Heart left ventricle (tissue), 16 donors: Measurements from ENCODE around the gene TTLL7. TPM values are rescaled to one million over a fixed set of nuclear protein-coding genes. Genes with fewer than 3 reads are reported as not detected.

Experiments
- ATAC-seq, 4 donors: fragments of 200-7000 bp; cut with Tn5 transposase; one replicate each; pipeline ENCODE4 v1.9.1; 2020 to 2022; ENCODE audit warnings: moderate library complexity in 4 of 4, mild to moderate bottlenecking in 3 of 4, moderate number of reproducible peaks in 1 of 4
- DNase-seq, 5 donors: peaks; one replicate each; pipeline ENCODE4 v3.0.0-alpha.2; 2020
- H3K27ac ChIP-seq, 12 donors: fragments of 200-600 bp; sonication (generic) in 4 of 12; one replicate each; pipeline versions ENCODE4 v1.5.0 to v1.8.0; 2016 to 2022; ENCODE audit warnings: mild to moderate bottlenecking in 2 of 12
- H3K27me3 ChIP-seq, 9 donors: fragments of 200-600 bp; sonication (generic) in 2 of 9; one replicate each; pipeline versions ENCODE4 v1.5.1 to v1.8.0; 2016 to 2022; ENCODE audit warnings: mild to moderate bottlenecking in 3 of 9
- H3K36me3 ChIP-seq, 9 donors: fragments of 200-600 bp; sonication (generic) in 2 of 9; one replicate each; pipeline versions ENCODE4 v1.5.0 to v1.8.0; 2018 to 2022; ENCODE audit warnings: mild to moderate bottlenecking in 2 of 9
- H3K4me1 ChIP-seq, 12 donors: fragments of 200-600 bp; sonication (generic) in 4 of 12; one replicate each; pipeline versions ENCODE4 v1.5.0 to v1.8.0; 2016 to 2022; ENCODE audit warnings: mild to moderate bottlenecking in 3 of 12
- H3K4me3 ChIP-seq, 12 donors: fragments of 200-600 bp; sonication (generic) in 4 of 12; one replicate each; pipeline versions ENCODE4 v1.5.0 to v1.8.0; 2017 to 2022; ENCODE audit warnings: mild to moderate bottlenecking in 9 of 12, moderate library complexity in 4 of 12
- H3K9me3 ChIP-seq, 12 donors: fragments of 200-600 bp; sonication (generic) in 4 of 12; one replicate each; pipeline versions ENCODE4 v1.5.0 to v1.8.0; 2016 to 2022; ENCODE audit warnings: mild to moderate bottlenecking in 1 of 12
- POLR2A ChIP-seq, 2 donors: fragments of 450-650 bp; IDR thresholded peaks; one replicate each; pipeline ENCODE4 v1.6.1; 2017; ENCODE audit warnings: antibody characterized with exemption in 2 of 2, mild to moderate bottlenecking in 2 of 2, moderate library complexity in 2 of 2
- WGBS, 4 donors: extraction: QIAGEN DNeasy Blood & Tissue Kit in 2 of 4; methylation state at CpG; one replicate each; pipeline versions ENCODE4 v1.1.5 to v1.1.7; 2013 to 2018; 5-methylcytosine and 5-hydroxymethylcytosine counted together
- intact Hi-C, 10 donors: fragments of 100-400 bp; cut with DNase I; formaldehyde crosslinking; loops; one replicate each; pipeline versions ENCODE4 v1.11.1 to v1.14.2; 2022
- polyA plus RNA-seq, 2 donors: library from polyadenylated mRNA; stranded (reverse); fragments of 200-250 nt; gene quantifications; one replicate each; pipeline ENCODE4 v1.2.3, GENCODE V29; 2013
- total RNA-seq, 9 donors: library from RNA; depleted of rRNA in 2 of 9; stranded (reverse); fragments of >200 nt in 2 of 9; fragmentation: NEBNext Ultra II Directional in 3 of 9; extraction: Animal tissue kit (Norgen Biotek cat#: 25700) in 3 of 9; gene quantifications; one replicate each; pipeline versions ENCODE4 v1.1.0 to v1.2.4, GENCODE V29; 2016 to 2023
- TF ChIP-seq, protein P1 (sequence below), 12 donors: fragments of 200-600 bp; sonication (generic) in 4 of 12; IDR thresholded peaks; one replicate each; pipeline versions ENCODE4 v1.5.0 to v1.8.0; 2018 to 2022; ENCODE audit warnings: antibody characterized with exemption in 12 of 12, mild to moderate bottlenecking in 5 of 12
- donor health status: ischemic (EF 13 %, LVEDD 7.1; RV severe dilation, severe dysfunction).
- donor health status: healthy with polysubstance abuse.
- donor health status: DM: no; HTN: yes; CAD: no.
- donor health status: DM: no; HTN: no; CAD: no.
- donor health status: ischemic (EF 25% LVEDD 6.9; RV normal size, moderate dysfunction).
- donor health status: ischemic (EF 25% LVEDD 5.7; RV mildly dilated, moderate dysfunction).
- donor health status: healthy.
- donor health status: DM: yes; HTN: yes; CAD: no.
- donor health status: ischemic (EF 35%, LVEDD 5.7; RV mildly dilated, moderate dysfunction).
- donor health status: nonischemic (EF 11% LVEDD 7.7; RV severe dilation, severe dysfunction).
- donor health status: DM: yes; HTN: yes; CAD: no.
- donor health status: PGD.
- donor health status: ischemic (EF 29% LVEDD 5.4; RV normal size, mild dysfunction).
- donor health status: nonischemic (EF 23%, LVEDD 6.1; RV moderate dilation, normal function).

Gene TTLL7
- total and polyA plus RNA-seq, 11 donors: 0.87 to 12.8 (median 3.2) TPM

DNA sequence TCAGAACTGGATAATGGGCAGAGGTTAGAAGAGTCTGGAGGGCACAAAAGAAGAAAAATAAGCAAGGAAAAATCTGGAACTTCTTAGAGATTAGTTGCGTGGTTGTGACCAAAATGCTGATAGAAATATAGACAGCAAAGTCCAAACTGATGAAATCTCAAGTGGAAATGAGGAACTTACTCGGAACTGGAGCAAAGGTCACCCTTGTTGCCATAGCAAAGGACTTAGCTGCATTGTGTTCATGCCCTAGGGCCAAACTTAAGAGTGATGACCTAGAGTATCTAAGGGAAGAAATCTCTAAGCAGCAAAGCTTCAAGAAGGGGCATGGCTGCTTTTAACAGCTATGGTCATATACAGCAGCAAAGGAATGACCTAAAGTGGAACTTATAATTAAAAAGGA lies 180.0 kb downstream of the TTLL7 start:
- Histone ChIP-seq H3K4me1 (peaks cover 0 to 7% (median 0%) of the 10 kb centered on the region in 12 donors), H3K27ac (peak overlapping the region in 1 of 12 donors; percentile 15), H3K4me3 (no peak overlapping the region), H3K27me3 (no peaks in the 10 kb centered on the region), H3K9me3 (peaks cover 0 to 10% (median 0%) of the 10 kb centered on the region in 12 donors), H3K36me3 (no peaks in the 10 kb centered on the region)
- DNase-seq (no peak), ATAC-seq (peak in 1 of 4 donors; percentile 18)
- 78 to 87% (median 87%) methylated on average over 2 of the region's 2 CpGs for WGBS, 4 donors
- intact Hi-C loops: no loop called here
- no peak for TF ChIP-seq POLR2A (IDR thresholded peaks at IDR 0.05)
- TF ChIP-seq, protein P1, sequence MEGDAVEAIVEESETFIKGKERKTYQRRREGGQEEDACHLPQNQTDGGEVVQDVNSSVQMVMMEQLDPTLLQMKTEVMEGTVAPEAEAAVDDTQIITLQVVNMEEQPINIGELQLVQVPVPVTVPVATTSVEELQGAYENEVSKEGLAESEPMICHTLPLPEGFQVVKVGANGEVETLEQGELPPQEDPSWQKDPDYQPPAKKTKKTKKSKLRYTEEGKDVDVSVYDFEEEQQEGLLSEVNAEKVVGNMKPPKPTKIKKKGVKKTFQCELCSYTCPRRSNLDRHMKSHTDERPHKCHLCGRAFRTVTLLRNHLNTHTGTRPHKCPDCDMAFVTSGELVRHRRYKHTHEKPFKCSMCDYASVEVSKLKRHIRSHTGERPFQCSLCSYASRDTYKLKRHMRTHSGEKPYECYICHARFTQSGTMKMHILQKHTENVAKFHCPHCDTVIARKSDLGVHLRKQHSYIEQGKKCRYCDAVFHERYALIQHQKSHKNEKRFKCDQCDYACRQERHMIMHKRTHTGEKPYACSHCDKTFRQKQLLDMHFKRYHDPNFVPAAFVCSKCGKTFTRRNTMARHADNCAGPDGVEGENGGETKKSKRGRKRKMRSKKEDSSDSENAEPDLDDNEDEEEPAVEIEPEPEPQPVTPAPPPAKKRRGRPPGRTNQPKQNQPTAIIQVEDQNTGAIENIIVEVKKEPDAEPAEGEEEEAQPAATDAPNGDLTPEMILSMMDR (IDR thresholded peaks at IDR 0.05): no peak

DNA sequence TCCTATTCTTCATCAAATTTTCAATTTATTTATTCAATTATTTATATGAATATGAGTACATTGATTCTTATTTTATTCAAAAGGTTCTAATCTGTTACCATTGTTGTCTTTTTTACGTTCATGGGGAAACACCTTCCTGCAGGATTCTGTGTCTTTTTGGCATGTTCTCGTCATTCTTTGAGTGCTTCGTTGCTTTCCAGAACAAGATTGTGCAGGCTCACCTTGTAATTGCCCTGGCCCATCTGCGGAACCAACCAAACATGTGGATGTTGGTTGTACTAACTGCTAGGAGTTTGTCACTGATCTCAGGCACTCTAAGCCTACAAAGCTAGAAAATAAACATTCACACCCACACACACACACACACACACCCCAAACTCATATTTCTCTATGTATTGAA lies 182.1 kb downstream of the TTLL7 start:
- 95 to 97% (median 96%) methylated on average over 4 of the region's 4 CpGs for WGBS, 4 donors
- H3K4me1 ChIP-seq: peaks cover 0 to 7% (median 0%) of the 10 kb centered on the region in 12 donors
- DNase-seq (no peak), ATAC-seq (no peak)
- TF ChIP-seq, protein P1 (IDR thresholded peaks at IDR 0.05): no peak
- TF ChIP-seq POLR2A (IDR thresholded peaks at IDR 0.05): no peak
- no peaks in the 10 kb centered on the region for H3K36me3 ChIP-seq
- no peaks in the 10 kb centered on the region for H3K27me3 ChIP-seq
- no peak overlapping the region for H3K27ac ChIP-seq
- no peak overlapping the region for H3K4me3 ChIP-seq
- intact Hi-C loops: no loop called here
- H3K9me3 ChIP-seq: peaks cover 0 to 10% (median 0%) of the 10 kb centered on the region in 12 donors

DNA sequence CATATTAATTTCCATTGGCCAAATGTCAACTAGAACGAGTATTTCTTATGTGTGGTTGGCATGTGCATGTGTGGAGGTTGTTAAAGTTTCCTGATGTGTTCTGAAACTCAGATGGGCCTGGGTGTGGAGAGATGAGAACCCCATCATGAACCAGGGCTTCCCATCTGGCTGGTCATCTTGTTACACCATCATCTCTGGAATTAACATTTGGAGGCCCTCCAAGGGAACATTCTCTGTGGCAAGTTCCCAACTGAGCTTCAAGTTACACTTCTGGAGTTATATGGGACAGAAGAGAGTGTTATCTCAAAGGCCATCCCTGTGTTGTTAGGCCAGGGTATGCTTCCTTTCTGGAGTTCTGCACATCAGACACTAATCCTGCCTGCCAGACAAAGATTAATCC lies 183.6 kb downstream of the TTLL7 start:
- Histone ChIP-seq H3K27ac (no peak overlapping the region), H3K4me3 (no peak overlapping the region), H3K9me3 (peaks cover 0 to 10% (median 0%) of the 10 kb centered on the region in 12 donors), H3K27me3 (no peaks in the 10 kb centered on the region), H3K36me3 (no peaks in the 10 kb centered on the region), H3K4me1 (peaks cover 0 to 7% (median 0%) of the 10 kb centered on the region in 12 donors)
- DNase-seq: no peak
- WGBS, 4 donors: 0 to 23% (median 14%) methylated on average over 1 of the region's 1 CpG
- intact Hi-C loops: no loop called here
- ATAC-seq: peak in 2 of 4 donors; percentile 10 to 36
- TF ChIP-seq POLR2A (IDR thresholded peaks at IDR 0.05): no peak
- TF ChIP-seq, protein P1 (IDR thresholded peaks at IDR 0.05): no peak

Other genes starting within 250 kb of the TTLL7 start
- 10 to 100 TPM; 16.6 to 52.3 (median 41.1) TPM for gene PRKACB, start 145.1 kb upstream of the TTLL7 start, total RNA-seq
- gene PRKACB, start 145.1 kb upstream of the TTLL7 start, polyA plus RNA-seq: 10 to 100 TPM in 1 of 2 donors, 1 to 10 TPM in 1; 8.7 to 19.9 TPM